HG03439 (cell line): Measurements from ENCODE around the gene APOH.

Source experiments
- ATAC-seq: cut with Tn5 transposase; IDR thresholded peaks from one replicate; pipeline ENCODE4 v1.9.1; 2021; ENCODE audit warnings: mild to moderate bottlenecking, moderate library complexity; ENCODE audit not compliant: unreplicated experiment

The APOH gene

GRCh38 chr17:66198242-66198641 lies 31.0 kb downstream of the APOH start:
- ATAC-seq = no peak

GRCh38 chr17:66192378-66192687 lies 36.9 kb downstream of the APOH start:
- ATAC-seq = no peak

- ATAC-seq = no peak
Measured at GRCh38 chr17:66191593-66192377, 37.4 kb downstream of the APOH start, which contains the start of gene CEP112. Gene CEP112 (minus strand): TSS chr17:66192133.

GRCh38 chr17:66190738-66191592 lies 38.2 kb downstream of the APOH start:
- ATAC-seq = no peak

GRCh38 chr17:66187718-66188117 lies 41.5 kb downstream of the APOH start:
- ATAC-seq = no peak

GRCh38 chr17:66185862-66186261 lies 43.4 kb downstream of the APOH start:
- ATAC-seq = no peak

- ATAC-seq = no peak
Measured at GRCh38 chr17:66184392-66184791, 44.8 kb downstream of the APOH start.

- ATAC-seq = no peak
Measured at GRCh38 chr17:66183529-66183928, 45.7 kb downstream of the APOH start.

- ATAC-seq = no peak
Measured at GRCh38 chr17:66178642-66179041, 50.6 kb downstream of the APOH start.

- no peak for ATAC-seq
Measured at GRCh38 chr17:66177048-66177447, 52.2 kb downstream of the APOH start.

- ATAC-seq = no peak
Measured at GRCh38 chr17:66175892-66176291, 53.3 kb downstream of the APOH start.

- no peak for ATAC-seq
Measured at GRCh38 chr17:66172691-66173223, 56.5 kb downstream of the APOH start.

GRCh38 chr17:66172144-66172543 lies 57.1 kb downstream of the APOH start:
- no peak for ATAC-seq

- no peak for ATAC-seq
Measured at GRCh38 chr17:66171692-66172091, 57.5 kb downstream of the APOH start.

- ATAC-seq = no peak
Measured at GRCh38 chr17:66171172-66171571, 58.0 kb downstream of the APOH start.

- no peak for ATAC-seq
Measured at GRCh38 chr17:66169839-66170238, 59.4 kb downstream of the APOH start.

- no peak for ATAC-seq
Measured at GRCh38 chr17:66167189-66167815, 61.9 kb downstream of the APOH start.

GRCh38 chr17:66165537-66166123 lies 63.6 kb downstream of the APOH start:
- no peak for ATAC-seq
